PC-3 (cell line): ENCODE data around the gene INTS4. TPM values are rescaled to one million over a fixed set of nuclear protein-coding genes. Genes with fewer than 3 reads are reported as not detected.
"Not testable (repeated sequence)": the region's sequence is repeated elsewhere in the genome, so short reads cannot be mapped to it uniquely, and the experiment has no call there.

Experiments
- ATAC-seq: fragments of 200-7000 bp; cut with Tn5 transposase; 2 replicates; pipeline ENCODE4 v1.9.1; 2020; ENCODE audit warnings: mild to moderate bottlenecking, moderate library complexity
- BruUV-seq: library from RNA; stranded (reverse); fragments of 400-500 nt; replicated peaks from 2 replicates; lab custom pipeline; 2021; lab: Mats Ljungman, UMichigan
- CTCF ChIA-PET: fragments of 300-600 bp; sonication (Branson Sonifier 250); formaldehyde crosslinking; loops from one replicate; lab custom pipeline; 2022; ENCODE audit warnings: antibody characterized with exemption; lab: Charles Lee
- POLR2A ChIA-PET: fragments of 300-600 bp; sonication (Branson Sonifier 250); formaldehyde crosslinking; loops from one replicate; lab custom pipeline; 2022; ENCODE audit warnings: antibody characterized with exemption; ENCODE audit not compliant: unreplicated experiment; lab: Charles Lee
- DNase-seq: peaks from one replicate; pipeline ENCODE4 v3.0.0-alpha.2; 2015
- H2AFZ ChIP-seq: fragments of 300-600 bp; sonication (generic); 2 replicates; pipeline ENCODE4 v1.6.0; 2016; ENCODE audit warnings: antibody characterized with exemption, low read length
- H3F3A ChIP-seq: fragments of 300-600 bp; sonication (generic); one replicate; pipeline ENCODE4 v1.6.0; 2017; ENCODE audit warnings: antibody characterized with exemption, low read length, control low read depth, mild to moderate bottlenecking; ENCODE audit not compliant: unreplicated experiment
- H3K27ac ChIP-seq: fragments of 300-600 bp; sonication (generic); 2 replicates; pipeline ENCODE4 v1.5.1; 2016; ENCODE audit warnings: mild to moderate bottlenecking, low read length
- H3K27me3 ChIP-seq: fragments of 300-600 bp; sonication (generic); 2 replicates; pipeline ENCODE4 v1.6.1; 2016; ENCODE audit warnings: low read length, mixed read lengths
- H3K36me3 ChIP-seq: fragments of 300-600 bp; sonication (generic); 2 replicates; pipeline ENCODE4 v1.6.1; 2016; ENCODE audit warnings: low read depth, mixed run types, low read length, mixed read lengths
- H3K4me1 ChIP-seq: fragments of 300-600 bp; sonication (generic); 2 replicates; pipeline ENCODE4 v1.5.1; 2016; ENCODE audit warnings: low read length; ENCODE audit not compliant: insufficient read depth
- H3K4me2 ChIP-seq: fragments of 300-600 bp; sonication (generic); 2 replicates; pipeline ENCODE4 v1.6.0; 2016; ENCODE audit warnings: low read length
- H3K4me3 ChIP-seq: fragments of 300-600 bp; sonication (generic); 2 replicates; pipeline ENCODE4 v1.5.1; 2016; ENCODE audit warnings: mild to moderate bottlenecking, low read length, mixed read lengths
- H3K79me2 ChIP-seq: fragments of 300-600 bp; sonication (generic); 2 replicates; pipeline ENCODE4 v1.6.1; 2017; ENCODE audit warnings: low read length, mixed read lengths
- H3K9ac ChIP-seq: fragments of 300-600 bp; sonication (generic); 2 replicates; pipeline ENCODE4 v1.6.0; 2016; ENCODE audit warnings: mild to moderate bottlenecking, low read length
- H3K9me2 ChIP-seq: fragments of 300-600 bp; sonication (generic); replicated peaks from 2 replicates; pipeline ENCODE4 v1.6.1; 2016; ENCODE audit warnings: mixed run types, low read length, mixed read lengths
- H3K9me3 ChIP-seq: fragments of 300-600 bp; sonication (generic); 2 replicates; pipeline ENCODE4 v1.6.1; 2016; ENCODE audit warnings: low read length, mixed read lengths
- H4K20me1 ChIP-seq: fragments of 300-600 bp; sonication (generic); 2 replicates; pipeline ENCODE4 v1.6.1; 2016; ENCODE audit warnings: low read length, mixed read lengths
- CTCF ChIP-seq: fragments of 300-600 bp; sonication (generic); conservative IDR thresholded peaks from 2 replicates; pipeline ENCODE4 v1.5.1; 2017; ENCODE audit warnings: antibody characterized with exemption, low read depth, mild to moderate bottlenecking, low read length
- EZH2 ChIP-seq: fragments of 300-600 bp; sonication (generic); IDR thresholded peaks from one replicate; pipeline ENCODE4 v1.6.1; 2017; ENCODE audit warnings: antibody characterized with exemption, mild to moderate bottlenecking, low read length; ENCODE audit not compliant: unreplicated experiment
- EZH2phosphoT487 ChIP-seq: fragments of 300-600 bp; sonication (generic); IDR thresholded peaks from 2 replicates; pipeline ENCODE4 v1.6.1; 2018; ENCODE audit warnings: mild to moderate bottlenecking, antibody characterized with exemption, low read length, borderline replicate concordance
- intact Hi-C: fragments of 100-400 bp; cut with micrococcal nuclease; formaldehyde crosslinking; loops from 2 replicates; pipeline ENCODE4 v1.9.0; 2023
- total RNA-seq: library from RNA; depleted of rRNA; stranded (reverse); fragments of >200 nt; gene quantifications from 2 replicates; pipeline ENCODE4 v1.2.3, GENCODE V29; 2014

INTS4 gene
- total RNA-seq, 1 experiment from 2014 or later, result 50.8 TPM

GRCh38 chr11:78030429-78031325 lies 36.2 kb upstream of the INTS4 start:
- Histone ChIP-seq H3K4me3 (no peak overlapping the region), H3K27ac (no peak overlapping the region), H3K9ac (no peak overlapping the region), H3K4me1 (peaks cover 29% of the 10 kb centered on the region), H3K4me2 (peak overlapping the region; percentile 23), H3K27me3 (no peaks in the 10 kb centered on the region), H3K79me2 (no peaks in the 10 kb centered on the region), H3K36me3 (no peaks in the 10 kb centered on the region), H3K9me3 (no peaks in the 10 kb centered on the region), H3K9me2 (no peaks in the 10 kb centered on the region), H4K20me1 (no peaks in the 10 kb centered on the region), H2AFZ (peak overlapping the region; percentile 75), H3F3A (no peaks in the 10 kb centered on the region)
- BruUV-seq, result no TSS peak
- peak; percentile 85 for DNase-seq
- CTCF ChIA-PET, result interaction anchor here (0.5 kb wide), 1 partner anchor 29 kb away, joined by 3 read pairs; no protein-coding TSS in a partner anchor
- peak; percentile 78 for ATAC-seq
- intact Hi-C loops, result no loop called here
- POLR2A ChIA-PET, result interaction anchor here (0.7 kb wide), 2 partner anchors 10 to 35 kb away, joined by 12 to 15 read pairs; no protein-coding TSS in a partner anchor
- TF ChIP-seq EZH2 (no peak), CTCF (no peak), EZH2phosphoT487 (no peak)

- H3F3A ChIP-seq, H2AFZ ChIP-seq, H3K27ac ChIP-seq, intact Hi-C loops, H3K9ac ChIP-seq, H3K36me3 ChIP-seq, H3K4me3 ChIP-seq, H4K20me1 ChIP-seq, POLR2A ChIA-PET, BruUV-seq, H3K9me3 ChIP-seq, H3K79me2 ChIP-seq, H3K27me3 ChIP-seq, H3K9me2 ChIP-seq: not testable (repeated sequence)
- CTCF ChIA-PET, result interaction anchor here (0.8 kb wide), 1 partner anchor 17 kb away, joined by 3 read pairs; no protein-coding TSS in a partner anchor
- H3K4me1 ChIP-seq, result peaks cover 29% of the 10 kb centered on the region
- peak; percentile 78 for ATAC-seq
- peak; percentile 92 for DNase-seq
- peak overlapping the region; percentile 34 for H3K4me2 ChIP-seq
Measured at GRCh38 chr11:78028423-78028822, 34.0 kb upstream of the INTS4 start.

DNA sequence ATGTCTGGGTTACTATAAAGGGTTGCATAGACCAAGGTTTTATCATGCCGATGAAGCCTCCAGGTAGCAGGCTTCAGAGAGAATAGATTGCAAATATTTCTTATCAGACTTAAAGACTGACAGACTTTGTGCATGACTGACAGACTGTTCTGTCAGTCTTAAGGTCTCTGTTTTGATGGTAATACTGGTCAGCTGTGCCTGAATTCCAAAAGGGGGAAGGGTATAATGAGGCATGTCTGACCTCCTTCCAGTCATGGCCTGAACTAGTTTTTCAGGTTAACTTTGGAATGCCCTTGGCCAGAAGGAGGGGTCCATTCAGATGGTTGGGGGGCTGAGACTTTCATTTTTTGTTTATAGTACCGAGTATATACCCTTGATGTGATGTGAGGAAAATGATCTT lies 33.3 kb upstream of the INTS4 start:
- ChIA-PET CTCF (no interaction called here), POLR2A (no interaction called here)
- 0 out of 2 replicates have a peak overlapping the region, but pooled peaks have one; percentile 34 for H3K4me2 ChIP-seq
- ATAC-seq (no peak), DNase-seq (peak; percentile 22)
- H3K27me3 ChIP-seq, result no peaks in the 10 kb centered on the region
- intact Hi-C loops, result no loop called here
- H3K4me3 ChIP-seq, result no peak overlapping the region
- H4K20me1 ChIP-seq, result no peaks in the 10 kb centered on the region
- no peaks in the 10 kb centered on the region for H3F3A ChIP-seq
- no peaks in the 10 kb centered on the region for H3K9me3 ChIP-seq
- no peaks in the 10 kb centered on the region for H3K36me3 ChIP-seq
- no peaks in the 10 kb centered on the region for H3K79me2 ChIP-seq
- peaks cover 29% of the 10 kb centered on the region for H3K4me1 ChIP-seq
- TF ChIP-seq CTCF, result no peak
- no peak for TF ChIP-seq EZH2
- no peak for TF ChIP-seq EZH2phosphoT487
- no peaks in the 10 kb centered on the region for H3K9me2 ChIP-seq
- H3K9ac ChIP-seq, result no peak overlapping the region
- no peak overlapping the region for H2AFZ ChIP-seq
- no TSS peak for BruUV-seq
- no peak overlapping the region for H3K27ac ChIP-seq
